ENCODE results near the gene SLFN12. TPM values are rescaled to one million over a fixed set of nuclear protein-coding genes. Genes with fewer than 3 reads are reported as not detected.

The SLFN12 gene
- total RNA-seq, 2 experiments from 2014 or later = 0.06 TPM; not detected in 1

- no peak for DNase-seq (ENCODE audit: low spot score)
- Histone ChIP-seq H4K20me1 (ENCODE audit: insufficient read depth, low read length) (no peaks in the 10 kb centered on the region), H3K9me2 (ENCODE audit: insufficient read depth, low read length) (no peaks in the 10 kb centered on the region), H3K27ac (ENCODE audit: low read depth, low read length, poor library complexity, severe bottlenecking) (no peak overlapping the region), H3K4me1 (ENCODE audit: insufficient read depth, low read length, poor library complexity, severe bottlenecking) (no peaks in the 10 kb centered on the region), H3K4me2 (ENCODE audit: low read length) (no peak overlapping the region), H2AFZ (ENCODE audit: low read length) (no peak overlapping the region), H3K36me3 (ENCODE audit: insufficient read depth, low read length) (no peaks in the 10 kb centered on the region), H3K4me3 (ENCODE audit: low read depth, low read length, poor library complexity, severe bottlenecking) (no peak overlapping the region), H3K79me2 (ENCODE audit: insufficient read depth, low read depth, low read length) (no peaks in the 10 kb centered on the region), H3K9me3 (ENCODE audit: low read length) (no peaks in the 10 kb centered on the region)
- ChIA-PET POLR2A (interaction anchor here (0.6 to 0.7 kb wide), 2 partner anchors 314 to 1650 kb away, joined by 3 to 4 read pairs; no protein-coding TSS in a partner anchor), CTCF (ENCODE audit: unreplicated experiment) (no interaction called here)
- intact Hi-C loops (cut with micrococcal nuclease; ENCODE audit: unreplicated experiment) = no loop called here
- TF ChIP-seq CTCF (conservative IDR thresholded peaks at IDR 0.05; ENCODE audit: low read length) = no peak
- no TSS peak for BruUV-seq (replicated peaks)
Observed at GRCh38 chr17:35476283-35476820, 44.1 kb upstream of the SLFN12 start.

- CTCF ChIA-PET (ENCODE audit: unreplicated experiment) = no interaction called here
- intact Hi-C loops (cut with micrococcal nuclease; ENCODE audit: unreplicated experiment) = no loop called here
Observed at GRCh38 chr17:35468475-35468874, 36.2 kb upstream of the SLFN12 start.

GRCh38 chr17:35467824-35468223 lies 35.5 kb upstream of the SLFN12 start:
- Histone ChIP-seq H3K9me3 (ENCODE audit: low read length) (no peaks in the 10 kb centered on the region), H3K4me3 (ENCODE audit: low read depth, low read length, poor library complexity, severe bottlenecking) (no peak overlapping the region), H3K27ac (ENCODE audit: low read depth, low read length, poor library complexity, severe bottlenecking) (no peak overlapping the region), H2AFZ (ENCODE audit: low read length) (no peak overlapping the region), H3K79me2 (ENCODE audit: insufficient read depth, low read depth, low read length) (no peaks in the 10 kb centered on the region), H3K4me1 (ENCODE audit: insufficient read depth, low read length, poor library complexity, severe bottlenecking) (no peaks in the 10 kb centered on the region), H3K9me2 (ENCODE audit: insufficient read depth, low read length) (no peaks in the 10 kb centered on the region), H4K20me1 (ENCODE audit: insufficient read depth, low read length) (no peaks in the 10 kb centered on the region), H3K36me3 (ENCODE audit: insufficient read depth, low read length) (no peaks in the 10 kb centered on the region), H3K4me2 (ENCODE audit: low read length) (no peak overlapping the region)
- no peak for TF ChIP-seq EZH2phosphoT487 (IDR thresholded peaks at IDR 0.05; ENCODE audit: borderline replicate concordance, low read depth, low read length)
- no peak for TF ChIP-seq CTCF (conservative IDR thresholded peaks at IDR 0.05; ENCODE audit: low read length)
- ChIA-PET CTCF (ENCODE audit: unreplicated experiment) (no interaction called here), POLR2A (no interaction called here)
- intact Hi-C loops (cut with micrococcal nuclease; ENCODE audit: unreplicated experiment) = no loop called here
- peak; percentile 5 for DNase-seq (ENCODE audit: low spot score)
- no TSS peak for BruUV-seq (replicated peaks)

More at GRCh38 chr17:35468475-35468874, 36.2 kb upstream of the SLFN12 start:
- Histone ChIP-seq H3K4me3 (ENCODE audit: low read depth, low read length, poor library complexity, severe bottlenecking) (no peak overlapping the region), H3K4me1 (ENCODE audit: insufficient read depth, low read length, poor library complexity, severe bottlenecking) (no peaks in the 10 kb centered on the region), H3K79me2 (ENCODE audit: insufficient read depth, low read depth, low read length) (no peaks in the 10 kb centered on the region), H3K4me2 (ENCODE audit: low read length) (no peak overlapping the region), H3K9me2 (ENCODE audit: insufficient read depth, low read length) (no peaks in the 10 kb centered on the region), H3K27ac (ENCODE audit: low read depth, low read length, poor library complexity, severe bottlenecking) (no peak overlapping the region), H2AFZ (ENCODE audit: low read length) (no peak overlapping the region), H4K20me1 (ENCODE audit: insufficient read depth, low read length) (no peaks in the 10 kb centered on the region), H3K9me3 (ENCODE audit: low read length) (no peaks in the 10 kb centered on the region), H3K36me3 (ENCODE audit: insufficient read depth, low read length) (no peaks in the 10 kb centered on the region)
- POLR2A ChIA-PET = no interaction called here
- TF ChIP-seq EZH2phosphoT487 (IDR thresholded peaks at IDR 0.05; ENCODE audit: borderline replicate concordance, low read depth, low read length) = no peak
- TF ChIP-seq CTCF (conservative IDR thresholded peaks at IDR 0.05; ENCODE audit: low read length) = no peak
- no peak for DNase-seq (ENCODE audit: low spot score)
- BruUV-seq (replicated peaks) = no TSS peak
